Spleen (tissue), 7 donors: ENCODE data around the gene RPS3A.

Source experiments
- POLR2A ChIP-seq, 3 donors: fragments of 450-650 bp; IDR thresholded peaks; one replicate each; pipeline ENCODE4 v1.5.1; 2017; ENCODE audit warnings: antibody characterized with exemption in 3 of 3, mild to moderate bottlenecking in 1 of 3
- POLR2AphosphoS5 ChIP-seq, 3 donors: sonication (generic); formaldehyde crosslinking; IDR thresholded peaks; one replicate each; pipeline ENCODE4 v1.5.1; 2017; ENCODE audit warnings: antibody characterized with exemption in 3 of 3
- TF ChIP-seq, protein P1 (sequence below), 11 experiments: fragments of 200-600 bp in 7 of 11; fragments of 450-650 bp in 4 of 11; sonication (generic) in 4 of 11; IDR thresholded peaks in 8 of 11; conservative IDR thresholded peaks in 3 of 11; 1 replicate in 7 of 11; 2 replicates in 4 of 11; pipeline versions ENCODE4 v1.4.0 to v1.8.0; 2016 to 2021; ENCODE audit warnings: antibody characterized with exemption in 11 of 11, inconsistent platforms in 4 of 11, mild to moderate bottlenecking in 1 of 11
- donor health status: DM: no; HTN: no; CAD: no; lungs with moderate emphysema.
- donor health status: DM: no; HTN: no; CAD: no.
- donor health status: DM: no; HTN: no; CAD: no.

DNA sequence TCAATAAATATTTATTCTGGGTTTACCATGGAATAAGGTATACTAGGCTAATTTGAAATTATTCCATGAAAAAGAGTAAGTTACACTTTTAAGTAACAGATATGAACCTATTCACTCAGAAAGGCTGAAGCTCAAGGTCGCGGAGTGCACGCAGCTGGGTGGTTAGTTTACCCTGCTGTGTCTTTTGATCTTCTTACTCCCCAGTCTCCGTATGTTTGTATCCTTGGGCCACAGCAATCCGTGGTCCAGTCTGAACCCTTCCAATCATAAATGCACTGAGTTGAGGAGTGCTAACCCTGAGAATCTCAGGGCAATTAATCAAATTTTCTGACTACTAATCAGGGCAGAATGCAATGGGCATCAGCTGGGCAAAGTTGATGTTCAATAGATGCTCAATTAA lies 33.9 kb downstream of the RPS3A start:
- TF ChIP-seq, protein P1, sequence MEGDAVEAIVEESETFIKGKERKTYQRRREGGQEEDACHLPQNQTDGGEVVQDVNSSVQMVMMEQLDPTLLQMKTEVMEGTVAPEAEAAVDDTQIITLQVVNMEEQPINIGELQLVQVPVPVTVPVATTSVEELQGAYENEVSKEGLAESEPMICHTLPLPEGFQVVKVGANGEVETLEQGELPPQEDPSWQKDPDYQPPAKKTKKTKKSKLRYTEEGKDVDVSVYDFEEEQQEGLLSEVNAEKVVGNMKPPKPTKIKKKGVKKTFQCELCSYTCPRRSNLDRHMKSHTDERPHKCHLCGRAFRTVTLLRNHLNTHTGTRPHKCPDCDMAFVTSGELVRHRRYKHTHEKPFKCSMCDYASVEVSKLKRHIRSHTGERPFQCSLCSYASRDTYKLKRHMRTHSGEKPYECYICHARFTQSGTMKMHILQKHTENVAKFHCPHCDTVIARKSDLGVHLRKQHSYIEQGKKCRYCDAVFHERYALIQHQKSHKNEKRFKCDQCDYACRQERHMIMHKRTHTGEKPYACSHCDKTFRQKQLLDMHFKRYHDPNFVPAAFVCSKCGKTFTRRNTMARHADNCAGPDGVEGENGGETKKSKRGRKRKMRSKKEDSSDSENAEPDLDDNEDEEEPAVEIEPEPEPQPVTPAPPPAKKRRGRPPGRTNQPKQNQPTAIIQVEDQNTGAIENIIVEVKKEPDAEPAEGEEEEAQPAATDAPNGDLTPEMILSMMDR (IDR thresholded peaks at IDR 0.05 in 8 of 11, conservative IDR thresholded peaks at IDR 0.05 in 3 of 11): no peak
- TF ChIP-seq POLR2A (IDR thresholded peaks at IDR 0.05): no peak
- TF ChIP-seq POLR2AphosphoS5 (IDR thresholded peaks at IDR 0.05): no peak
